ENCODE data around the gene SP110.
"Not testable (repeated sequence)": the region's sequence is repeated elsewhere in the genome, so short reads cannot be mapped to it uniquely, and the experiment has no call there.

DNA sequence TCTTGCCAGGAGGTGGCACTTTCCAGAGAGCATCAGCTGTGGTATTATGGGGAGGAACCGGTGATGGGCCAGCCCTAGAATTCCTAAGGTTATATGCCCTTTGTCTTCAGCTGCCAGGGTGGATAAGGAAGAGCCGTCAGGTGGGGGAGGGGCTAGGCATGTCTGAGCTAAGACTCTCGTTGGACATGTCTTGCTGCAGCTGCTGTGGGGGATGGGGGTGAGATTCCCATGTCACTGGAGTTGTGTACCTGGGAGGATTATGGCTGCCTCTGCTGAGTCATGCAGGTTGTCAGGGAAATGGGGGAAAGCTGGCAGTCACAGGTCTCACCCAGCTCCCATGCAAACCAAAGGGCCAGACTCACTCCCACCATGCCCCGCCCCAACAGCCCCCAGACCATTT is 45.2 kb upstream of the SP110 start:
- TF ChIP-seq, protein P1, sequence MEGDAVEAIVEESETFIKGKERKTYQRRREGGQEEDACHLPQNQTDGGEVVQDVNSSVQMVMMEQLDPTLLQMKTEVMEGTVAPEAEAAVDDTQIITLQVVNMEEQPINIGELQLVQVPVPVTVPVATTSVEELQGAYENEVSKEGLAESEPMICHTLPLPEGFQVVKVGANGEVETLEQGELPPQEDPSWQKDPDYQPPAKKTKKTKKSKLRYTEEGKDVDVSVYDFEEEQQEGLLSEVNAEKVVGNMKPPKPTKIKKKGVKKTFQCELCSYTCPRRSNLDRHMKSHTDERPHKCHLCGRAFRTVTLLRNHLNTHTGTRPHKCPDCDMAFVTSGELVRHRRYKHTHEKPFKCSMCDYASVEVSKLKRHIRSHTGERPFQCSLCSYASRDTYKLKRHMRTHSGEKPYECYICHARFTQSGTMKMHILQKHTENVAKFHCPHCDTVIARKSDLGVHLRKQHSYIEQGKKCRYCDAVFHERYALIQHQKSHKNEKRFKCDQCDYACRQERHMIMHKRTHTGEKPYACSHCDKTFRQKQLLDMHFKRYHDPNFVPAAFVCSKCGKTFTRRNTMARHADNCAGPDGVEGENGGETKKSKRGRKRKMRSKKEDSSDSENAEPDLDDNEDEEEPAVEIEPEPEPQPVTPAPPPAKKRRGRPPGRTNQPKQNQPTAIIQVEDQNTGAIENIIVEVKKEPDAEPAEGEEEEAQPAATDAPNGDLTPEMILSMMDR (IDR thresholded peaks at IDR 0.05), result not testable (repeated sequence)
- TF ChIP-seq POLR2A (IDR thresholded peaks at IDR 0.05), result not testable (repeated sequence)

All from upper lobe of left lung (tissue), 4 donors.